Stimulated activated effector memory CD8-positive, alpha-beta T cell treated with anti-CD3 and anti-CD28 coated beads, Interleukin-12 subunit alpha, Interleukin-12 subunit beta, amount 100 ng/mL, for 72 hours (primary cell): Measurements from ENCODE around the gene TRAF3.
"Not testable (repeated sequence)": the region's sequence is repeated elsewhere in the genome, so short reads cannot be mapped to it uniquely, and the experiment has no call there.

ENCODE experiments used
- ATAC-seq: fragments of 150-1000 bp; cut with Tn5 transposase; 2 replicates; pipeline ENCODE4 v1.10.0; 2021
- DNase-seq, 2 donors: peaks; one replicate each; pipeline ENCODE4 v3.0.0; 2021 to 2022; ENCODE audit warnings: low spot score in 2 of 2
- H3K27ac Mint-ChIP-seq: one replicate; pipeline ENCODE4 v1.8.0; 2022; ENCODE audit warnings: mild to moderate bottlenecking, mixed read lengths
- H3K36me3 Mint-ChIP-seq: one replicate; pipeline ENCODE4 v1.8.0; 2022; ENCODE audit warnings: mild to moderate bottlenecking, mixed read lengths
- H3K4me1 Mint-ChIP-seq: one replicate; pipeline ENCODE4 v1.8.0; 2022; ENCODE audit warnings: mixed read lengths
- H3K4me3 Mint-ChIP-seq: one replicate; pipeline ENCODE4 v1.8.0; 2022; ENCODE audit warnings: mild to moderate bottlenecking, mixed read lengths
- H3K9me3 Mint-ChIP-seq: one replicate; pipeline ENCODE4 v1.8.0; 2022; ENCODE audit warnings: mixed read lengths

The TRAF3 gene

GRCh38 chr14:102868956-102869547, 91.8 kb downstream of the TRAF3 start:
- H3K36me3 Mint-ChIP-seq = peaks cover 28% of the 10 kb centered on the region
- no peak overlapping the region for H3K27ac Mint-ChIP-seq
- no peak for ATAC-seq

GRCh38 chr14:102870246-102870645, 93.0 kb downstream of the TRAF3 start:
- no peak overlapping the region for H3K4me3 Mint-ChIP-seq
- H3K36me3 Mint-ChIP-seq = peaks cover 16% of the 10 kb centered on the region
- DNase-seq (no peak), ATAC-seq (no peak)
- peak overlapping the region; percentile 10 for H3K27ac Mint-ChIP-seq
- no peaks in the 10 kb centered on the region for H3K9me3 Mint-ChIP-seq
- peaks cover 46% of the 10 kb centered on the region for H3K4me1 Mint-ChIP-seq

More at GRCh38 chr14:102868956-102869547, 91.8 kb downstream of the TRAF3 start:
- no peaks in the 10 kb centered on the region for H3K9me3 Mint-ChIP-seq
- peaks cover 46% of the 10 kb centered on the region for H3K4me1 Mint-ChIP-seq
- no peak overlapping the region for H3K4me3 Mint-ChIP-seq
- no peak for DNase-seq

GRCh38 chr14:102870994-102871831, 94.0 kb downstream of the TRAF3 start:
- Mint-ChIP-seq H3K27ac (peak overlapping the region; percentile 75), H3K9me3 (no peaks in the 10 kb centered on the region), H3K4me1 (peaks cover 46% of the 10 kb centered on the region), H3K4me3 (no peak overlapping the region), H3K36me3 (peaks cover 7% of the 10 kb centered on the region)
- ATAC-seq = peak; percentile 52
- no peak for DNase-seq

- H3K36me3 Mint-ChIP-seq = peaks cover 6% of the 10 kb centered on the region
- H3K4me3 Mint-ChIP-seq = no peak overlapping the region
- peak overlapping the region; percentile 75 for H3K27ac Mint-ChIP-seq
- peaks cover 41% of the 10 kb centered on the region for H3K4me1 Mint-ChIP-seq
- ATAC-seq (peak; percentile 84), DNase-seq (no peak)
- no peaks in the 10 kb centered on the region for H3K9me3 Mint-ChIP-seq
Measured at GRCh38 chr14:102872020-102872419, 94.8 kb downstream of the TRAF3 start.

- Mint-ChIP-seq H3K36me3 (no peaks in the 10 kb centered on the region), H3K4me1 (peaks cover 35% of the 10 kb centered on the region), H3K9me3 (no peaks in the 10 kb centered on the region), H3K4me3 (no peak overlapping the region), H3K27ac (no peak overlapping the region)
- no peak for DNase-seq
- no peak for ATAC-seq
Measured at GRCh38 chr14:102873131-102873530, 95.9 kb downstream of the TRAF3 start.

- Mint-ChIP-seq H3K27ac (no peak overlapping the region), H3K4me3 (no peak overlapping the region), H3K9me3 (no peaks in the 10 kb centered on the region), H3K36me3 (no peaks in the 10 kb centered on the region), H3K4me1 (peaks cover 33% of the 10 kb centered on the region)
- ATAC-seq (no peak), DNase-seq (no peak)
Measured at GRCh38 chr14:102873546-102874061, 96.4 kb downstream of the TRAF3 start.

GRCh38 chr14:102875652-102876051, 98.4 kb downstream of the TRAF3 start:
- no peak overlapping the region for H3K4me3 Mint-ChIP-seq
- H3K9me3 Mint-ChIP-seq = no peaks in the 10 kb centered on the region
- ATAC-seq (no peak), DNase-seq (no peak)
- H3K4me1 Mint-ChIP-seq = peaks cover 20% of the 10 kb centered on the region
- no peaks in the 10 kb centered on the region for H3K36me3 Mint-ChIP-seq
- H3K27ac Mint-ChIP-seq = peak overlapping the region; percentile 29

- peaks cover 16% of the 10 kb centered on the region for H3K4me1 Mint-ChIP-seq
- not testable (repeated sequence) for H3K4me3 Mint-ChIP-seq, H3K27ac Mint-ChIP-seq, H3K36me3 Mint-ChIP-seq, H3K9me3 Mint-ChIP-seq, ATAC-seq, DNase-seq
Measured at GRCh38 chr14:102877511-102877910, 100.3 kb downstream of the TRAF3 start.

- ATAC-seq (no peak), DNase-seq (no peak)
- H3K4me3 Mint-ChIP-seq = no peak overlapping the region
- H3K9me3 Mint-ChIP-seq = no peaks in the 10 kb centered on the region
- H3K27ac Mint-ChIP-seq = no peak overlapping the region
- H3K4me1 Mint-ChIP-seq = peaks cover 23% of the 10 kb centered on the region
- H3K36me3 Mint-ChIP-seq = no peaks in the 10 kb centered on the region
Measured at GRCh38 chr14:102878174-102878969, 101.1 kb downstream of the TRAF3 start.

GRCh38 chr14:102878970-102879460, 101.8 kb downstream of the TRAF3 start:
- Mint-ChIP-seq H3K9me3 (no peaks in the 10 kb centered on the region), H3K36me3 (no peaks in the 10 kb centered on the region), H3K4me3 (no peak overlapping the region), H3K27ac (no peak overlapping the region), H3K4me1 (peaks cover 26% of the 10 kb centered on the region)
- ATAC-seq (no peak), DNase-seq (no peak)

- DNase-seq = no peak
- Mint-ChIP-seq H3K4me3 (no peak overlapping the region), H3K4me1 (peaks cover 26% of the 10 kb centered on the region), H3K9me3 (no peaks in the 10 kb centered on the region), H3K36me3 (no peaks in the 10 kb centered on the region), H3K27ac (peak overlapping the region; percentile 32)
- ATAC-seq = no peak
Measured at GRCh38 chr14:102882226-102882906, 105.1 kb downstream of the TRAF3 start.

GRCh38 chr14:102883089-102883541, 105.9 kb downstream of the TRAF3 start:
- ATAC-seq (peak; percentile 92), DNase-seq (no peak)
- no peaks in the 10 kb centered on the region for H3K36me3 Mint-ChIP-seq
- H3K9me3 Mint-ChIP-seq = no peaks in the 10 kb centered on the region
- H3K27ac Mint-ChIP-seq = peak overlapping the region; percentile 11
- H3K4me3 Mint-ChIP-seq = no peak overlapping the region
- peaks cover 26% of the 10 kb centered on the region for H3K4me1 Mint-ChIP-seq

- DNase-seq (no peak), ATAC-seq (no peak)
- Mint-ChIP-seq H3K9me3 (no peaks in the 10 kb centered on the region), H3K4me3 (no peak overlapping the region), H3K4me1 (peaks cover 26% of the 10 kb centered on the region), H3K27ac (peak overlapping the region; percentile 11), H3K36me3 (no peaks in the 10 kb centered on the region)
Measured at GRCh38 chr14:102883554-102883953, 106.3 kb downstream of the TRAF3 start.

- Mint-ChIP-seq H3K4me1 (peaks cover 26% of the 10 kb centered on the region), H3K36me3 (peaks cover 5% of the 10 kb centered on the region), H3K27ac (peak overlapping the region; percentile 40)
Measured at GRCh38 chr14:102885737-102886447, 108.6 kb downstream of the TRAF3 start.

More at GRCh38 chr14:102885737-102886447, 108.6 kb downstream of the TRAF3 start:
- Mint-ChIP-seq H3K9me3 (no peaks in the 10 kb centered on the region), H3K4me3 (no peak overlapping the region)
- no peak for ATAC-seq
- no peak for DNase-seq
